ENCODE results near the gene WDR38.

The WDR38 gene

DNA sequence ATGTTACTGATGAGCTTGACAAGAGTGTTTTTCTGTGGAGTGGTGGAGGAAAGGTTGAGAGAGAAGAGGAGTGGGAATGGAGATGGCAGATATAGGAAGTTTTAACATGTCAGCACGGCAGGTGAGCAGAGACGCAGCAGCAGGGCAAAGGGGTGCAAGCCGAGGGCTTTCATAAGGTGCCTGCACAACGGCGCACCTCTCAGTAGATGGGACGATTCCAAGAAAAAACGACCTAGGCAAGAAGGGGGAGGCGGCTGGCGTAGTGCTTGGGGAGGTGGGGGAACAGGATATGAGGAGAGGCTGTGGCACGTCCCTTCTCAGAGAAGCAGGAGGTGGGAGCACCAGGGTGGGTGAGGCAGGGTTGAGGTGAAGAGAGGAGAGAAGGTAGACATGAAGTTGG lies 33.2 kb downstream of the WDR38 start:
- no peak for DNase-seq

DNA sequence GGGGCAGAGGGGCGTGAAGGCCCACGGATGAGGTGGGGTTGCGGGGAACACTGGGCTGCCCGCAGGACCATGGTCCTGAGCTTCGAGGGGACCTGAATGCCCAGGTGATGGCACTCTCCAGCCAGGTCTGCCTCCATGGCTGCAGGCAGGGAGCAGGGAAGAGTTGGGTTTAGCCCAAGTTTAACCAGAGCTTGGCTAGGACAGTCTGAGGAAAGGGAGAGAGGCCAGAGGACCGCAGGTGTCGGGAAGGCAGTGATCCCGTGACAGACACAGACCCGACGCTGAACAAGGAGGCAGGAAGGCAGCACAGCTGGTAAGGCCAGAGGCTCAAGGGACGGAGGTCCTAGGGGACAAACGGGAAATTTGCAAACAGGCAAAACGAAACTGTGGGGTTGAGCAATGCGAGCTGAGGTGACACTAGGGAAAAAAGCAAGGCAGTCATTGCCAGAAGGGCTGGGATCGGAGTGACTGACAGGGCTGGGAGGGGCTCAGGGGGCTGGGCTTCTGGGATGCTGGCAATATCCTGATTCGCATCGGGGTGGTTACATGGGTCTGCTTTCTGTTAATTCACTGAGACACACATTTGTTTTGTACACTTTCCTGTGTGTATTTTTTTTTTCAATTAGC lies 33.7 kb downstream of the WDR38 start:
- DNase-seq: no peak

DNA sequence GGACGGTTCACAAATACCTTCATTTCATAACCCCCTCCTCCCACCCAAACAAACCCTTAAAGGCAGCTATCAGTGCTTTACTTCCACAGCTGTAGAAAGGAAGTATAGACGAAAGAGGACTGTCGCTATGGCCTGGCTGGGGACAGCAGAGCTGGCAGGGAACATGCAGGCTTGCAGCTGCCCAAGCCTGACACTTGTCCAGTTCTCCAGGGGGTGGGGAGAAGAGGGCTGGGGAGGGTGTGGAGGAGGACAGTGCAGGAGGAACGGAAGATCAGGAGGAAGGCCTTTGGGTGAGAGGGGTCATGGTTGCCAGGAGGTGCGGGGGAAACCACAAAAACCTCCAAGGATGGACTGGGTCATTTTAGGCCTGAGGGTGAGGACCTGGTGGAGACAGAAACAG lies 34.6 kb downstream of the WDR38 start:
- no peak for DNase-seq

GRCh38 chr9:124889006-124889405 lies 35.7 kb downstream of the WDR38 start:
- DNase-seq: no peak

DNA sequence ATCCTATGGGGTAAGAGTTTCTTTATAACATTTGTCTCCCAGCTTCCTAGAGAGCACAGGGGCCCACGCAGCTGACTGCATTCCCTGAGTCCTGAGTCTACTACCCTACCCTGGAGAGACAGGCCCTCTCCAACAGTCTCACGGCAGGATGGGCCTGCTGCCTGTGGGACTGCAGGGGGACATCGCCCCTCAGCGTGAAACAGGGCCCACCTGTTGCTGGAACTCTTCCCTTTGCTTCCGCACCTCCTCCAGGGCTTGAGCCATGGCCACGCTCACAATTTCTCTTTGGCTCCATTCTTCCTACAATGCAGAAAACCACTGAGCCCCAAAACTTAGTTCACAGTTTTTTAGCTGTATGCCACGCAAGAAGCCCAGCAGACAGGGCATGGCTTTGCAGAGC lies 36.9 kb downstream of the WDR38 start:
- no peak for DNase-seq

DNA sequence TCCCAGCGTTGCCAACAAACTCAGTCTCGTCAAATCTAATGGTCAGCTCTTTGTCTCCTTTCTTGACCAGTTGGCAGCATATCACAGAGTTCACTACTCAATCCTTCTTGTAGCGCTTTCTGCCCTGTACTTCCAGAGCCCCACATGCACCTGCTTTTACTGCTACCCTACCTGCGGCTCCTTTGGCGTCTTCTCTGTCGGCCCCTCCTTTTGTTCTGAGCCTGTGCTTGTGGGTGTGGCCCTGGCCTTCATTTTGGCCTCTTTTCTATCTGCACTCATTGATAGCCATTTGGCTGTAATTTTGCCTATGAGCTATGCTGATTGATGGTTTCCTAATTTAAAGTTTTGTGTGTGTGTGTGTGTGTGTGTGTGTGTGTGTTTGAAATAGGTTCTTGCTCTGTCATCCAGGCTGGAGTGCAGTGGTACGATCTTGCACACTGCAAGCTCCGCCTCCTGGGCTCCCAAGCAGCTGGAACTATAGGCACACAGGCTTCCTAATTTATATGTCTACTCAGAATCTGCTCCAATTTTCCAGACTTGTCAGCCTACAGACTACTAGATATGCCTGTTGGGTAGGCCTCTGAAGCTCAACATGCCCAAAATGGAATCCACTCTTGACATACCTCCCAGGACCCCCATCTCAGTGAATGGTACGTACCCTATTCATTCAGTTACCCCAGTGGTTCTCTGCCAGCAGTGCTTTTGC lies 40.9 kb downstream of the WDR38 start:
- no peak for DNase-seq

- DNase-seq: peak; percentile 63
Measured at GRCh38 chr9:124894741-124895170, 41.5 kb downstream of the WDR38 start.

- DNase-seq: no peak
Measured at GRCh38 chr9:124897570-124898460, 44.6 kb downstream of the WDR38 start.

GRCh38 chr9:124899845-124900244 lies 46.6 kb downstream of the WDR38 start:
- peak; percentile 30 for DNase-seq

DNA sequence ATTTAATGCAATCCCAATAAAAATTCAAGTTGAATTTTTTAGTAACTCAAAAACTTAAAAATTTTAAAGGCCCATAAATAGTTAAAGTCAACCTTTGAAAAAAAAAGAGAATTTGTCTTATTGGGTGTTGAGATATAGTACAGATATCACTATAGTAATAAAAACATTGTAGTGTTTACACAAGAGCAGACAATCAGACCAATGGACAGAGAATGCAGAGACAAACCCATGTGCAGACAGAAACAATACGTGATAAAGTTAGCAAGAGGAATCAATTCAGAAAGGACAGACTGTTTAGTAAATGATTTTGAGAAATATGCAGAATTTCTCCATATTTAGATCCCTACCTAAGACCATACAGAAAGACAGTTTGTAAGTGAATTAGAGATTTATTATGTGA lies 53.7 kb downstream of the WDR38 start:
- DNase-seq: no peak
